HS-5 (cell line): ENCODE results near the gene CHFR.
"Not testable (repeated sequence)": the region's sequence is repeated elsewhere in the genome, so short reads cannot be mapped to it uniquely, and the experiment has no call there.

Experiments
- DNase-seq: peaks from one replicate; pipeline ENCODE4 v3.0.0-alpha.2; 2012; ENCODE audit warnings: low read depth

The CHFR gene

DNA sequence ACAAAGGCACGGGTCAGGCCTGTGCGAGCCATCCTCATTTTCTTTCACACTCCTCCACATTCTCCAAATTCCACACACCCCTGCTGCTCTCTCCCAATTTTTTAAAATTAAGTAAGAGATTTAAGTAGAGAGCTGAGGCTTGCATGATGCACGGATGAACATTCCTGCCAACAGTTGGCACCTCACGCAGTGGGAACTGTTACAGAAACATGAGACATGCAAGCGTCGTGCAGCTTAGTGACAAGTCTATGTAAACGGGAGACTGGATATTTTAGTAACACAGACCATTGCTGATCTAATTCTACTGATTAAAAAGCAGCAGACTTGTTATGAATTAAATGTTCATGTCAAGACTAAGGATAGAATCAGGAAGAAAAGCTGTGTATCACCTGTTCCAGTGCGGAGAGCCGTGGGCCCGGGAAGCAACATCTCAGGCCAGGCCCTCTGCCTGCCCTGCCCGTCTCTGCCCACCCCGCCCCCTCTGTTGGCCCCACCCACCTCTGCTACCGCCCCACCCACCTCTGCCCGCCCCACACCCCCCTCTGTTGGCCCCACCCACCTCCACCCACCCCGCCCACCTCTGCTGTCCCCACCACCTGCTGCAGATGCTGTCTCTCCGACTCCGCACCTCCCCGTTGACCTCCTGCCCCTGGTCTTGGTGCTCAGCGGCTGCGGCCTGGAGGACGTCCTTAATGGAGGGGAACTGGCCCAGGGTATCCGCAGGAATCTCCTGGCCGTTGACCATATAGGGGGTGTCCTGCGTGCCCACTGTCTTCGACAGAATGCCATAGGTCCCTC lies 79.9 kb downstream of the CHFR start:
- no peak for DNase-seq

- DNase-seq = no peak
Measured at GRCh38 chr12:132806857-132807256, 80.5 kb downstream of the CHFR start.

DNA sequence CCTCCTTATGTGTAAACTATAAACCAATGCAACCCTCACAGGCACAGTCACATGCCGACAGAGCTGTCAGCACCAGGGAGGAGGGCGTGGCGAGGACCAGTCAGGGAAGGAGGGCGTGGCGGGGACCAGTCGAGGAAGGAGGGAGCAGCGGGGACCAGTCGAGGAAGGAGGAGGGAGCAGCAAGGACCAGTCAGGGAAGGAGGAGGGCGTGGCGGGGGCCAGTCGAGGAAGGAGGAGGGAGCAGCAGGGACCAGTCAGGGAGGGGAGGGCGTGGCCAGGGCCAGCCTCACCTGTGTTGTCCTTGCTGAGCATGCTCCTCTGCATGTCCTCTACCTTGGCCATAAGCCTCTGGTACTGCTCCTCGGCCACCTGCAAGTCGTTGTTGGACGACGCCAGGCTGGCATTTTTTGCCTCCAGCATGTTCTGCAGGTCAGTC lies 83.0 kb downstream of the CHFR start:
- DNase-seq = no peak

- no peak for DNase-seq
Measured at GRCh38 chr12:132803888-132804287, 83.5 kb downstream of the CHFR start.

DNA sequence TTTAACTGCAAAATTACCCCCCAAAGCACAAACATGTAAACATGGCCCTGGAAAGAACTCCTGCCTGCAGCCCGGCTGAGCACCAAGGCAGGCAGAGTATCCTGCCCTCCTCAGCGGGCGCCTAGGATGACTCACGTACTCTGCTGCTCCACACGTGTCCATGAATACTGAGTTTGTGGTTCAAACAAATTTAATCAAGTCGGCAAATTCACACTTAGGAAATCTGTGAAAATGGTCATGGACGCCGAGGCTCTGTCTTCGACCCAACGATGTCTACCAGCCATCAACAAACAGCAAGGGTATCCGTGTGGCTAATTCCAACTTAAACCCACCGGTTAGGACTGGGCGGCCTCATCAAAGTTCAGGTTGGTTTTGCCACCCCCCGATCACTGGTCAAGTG lies 84.3 kb downstream of the CHFR start:
- no peak for DNase-seq

DNA sequence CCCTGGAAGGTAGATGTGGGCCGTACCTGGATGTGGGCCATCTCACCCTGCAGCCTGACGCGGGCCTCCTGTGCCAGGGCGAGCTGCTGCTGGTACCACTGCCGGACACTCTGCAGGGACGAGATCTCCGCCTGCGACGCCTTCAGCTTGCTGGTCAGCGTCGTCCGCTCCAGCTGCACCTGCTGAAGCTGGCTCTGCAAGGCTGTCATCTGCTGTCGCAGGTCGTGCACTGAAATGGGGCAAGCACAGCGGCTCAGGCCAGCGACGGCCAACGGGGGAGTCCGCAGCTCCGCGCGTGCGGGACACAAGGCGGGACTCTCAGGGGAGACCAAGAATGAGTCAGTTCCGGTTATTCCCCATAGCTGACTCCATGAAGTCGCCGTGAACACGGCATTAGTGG lies 85.7 kb downstream of the CHFR start:
- no peak for DNase-seq

DNA sequence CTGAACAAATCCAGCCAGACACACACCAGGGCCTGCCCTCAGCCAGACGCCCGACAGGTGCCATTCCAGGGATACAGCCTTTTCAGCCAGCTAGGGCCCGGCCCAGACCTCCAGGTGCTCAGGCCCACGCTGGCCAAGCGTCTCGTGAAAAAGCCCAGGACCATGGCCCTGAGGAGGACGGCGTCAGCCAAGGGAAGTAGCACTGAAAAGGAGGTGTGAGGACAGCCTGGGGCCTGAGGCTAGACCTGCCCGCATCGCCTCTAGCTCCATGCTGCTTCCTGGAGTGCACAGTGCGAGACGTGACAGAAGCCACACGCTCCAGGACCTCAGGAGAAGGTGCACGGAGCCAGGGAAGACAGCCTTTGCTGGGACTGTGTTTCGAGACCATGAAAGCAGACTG lies 88.6 kb downstream of the CHFR start:
- DNase-seq = no peak

GRCh38 chr12:132797820-132798570 lies 89.4 kb downstream of the CHFR start:
- DNase-seq = no peak

DNA sequence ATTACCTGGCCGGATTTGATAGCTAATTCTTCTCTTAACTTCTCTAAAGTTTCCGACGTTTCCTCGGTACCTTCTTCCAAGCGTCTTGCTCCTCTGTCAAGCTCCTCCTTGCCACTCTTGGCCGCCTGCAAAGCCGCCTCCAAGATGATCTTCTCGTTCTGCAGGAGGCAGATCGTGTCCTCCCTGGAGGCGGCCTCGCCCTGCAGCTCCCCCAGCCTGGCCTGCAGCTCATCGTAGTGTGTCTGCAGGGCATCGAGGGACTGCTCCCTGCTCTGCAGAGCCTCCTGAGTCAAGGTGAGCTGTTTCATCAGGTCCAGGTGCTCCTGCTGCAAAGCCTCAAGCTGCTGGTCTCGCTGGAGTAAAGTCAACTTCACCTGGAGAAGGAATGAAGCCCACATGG lies 91.6 kb downstream of the CHFR start:
- no peak for DNase-seq

DNA sequence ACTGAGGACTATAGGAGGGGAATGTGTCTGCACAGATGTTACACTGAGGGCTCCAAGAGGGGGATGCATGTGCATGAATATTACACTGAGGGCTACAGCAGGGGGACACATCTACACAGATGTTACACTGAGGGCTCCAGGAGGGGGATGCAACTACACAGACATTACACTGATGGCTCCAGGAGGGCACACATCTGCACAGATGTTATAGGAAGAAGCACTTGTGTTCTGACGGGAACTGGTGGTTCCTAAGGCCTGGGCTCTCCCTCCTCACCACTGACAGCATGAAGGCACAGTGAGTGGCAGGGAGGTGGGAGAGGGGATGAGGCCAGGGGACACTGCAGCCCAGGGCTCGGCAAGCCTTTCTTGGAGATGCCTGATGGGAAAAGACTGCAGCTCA lies 95.5 kb downstream of the CHFR start:
- not testable (repeated sequence) for DNase-seq

DNA sequence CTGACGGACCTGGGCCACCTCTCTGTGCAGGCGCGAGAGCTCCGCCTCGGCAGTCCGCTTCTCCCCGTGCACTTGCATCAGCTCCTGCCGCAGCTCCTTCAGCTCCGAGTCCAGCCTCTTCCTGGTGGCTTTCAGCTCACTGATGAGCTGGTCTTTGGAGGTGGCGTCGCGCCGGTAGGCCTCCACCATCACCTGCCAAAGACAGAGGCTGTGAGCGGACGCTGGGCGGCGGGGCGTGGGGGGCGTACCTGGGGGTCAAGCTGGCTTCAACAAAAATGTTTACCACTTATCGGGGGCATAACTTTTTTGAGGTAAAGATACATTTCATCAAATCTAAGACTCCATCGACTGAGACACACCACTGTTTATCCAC lies 98.3 kb downstream of the CHFR start:
- no peak for DNase-seq

DNA sequence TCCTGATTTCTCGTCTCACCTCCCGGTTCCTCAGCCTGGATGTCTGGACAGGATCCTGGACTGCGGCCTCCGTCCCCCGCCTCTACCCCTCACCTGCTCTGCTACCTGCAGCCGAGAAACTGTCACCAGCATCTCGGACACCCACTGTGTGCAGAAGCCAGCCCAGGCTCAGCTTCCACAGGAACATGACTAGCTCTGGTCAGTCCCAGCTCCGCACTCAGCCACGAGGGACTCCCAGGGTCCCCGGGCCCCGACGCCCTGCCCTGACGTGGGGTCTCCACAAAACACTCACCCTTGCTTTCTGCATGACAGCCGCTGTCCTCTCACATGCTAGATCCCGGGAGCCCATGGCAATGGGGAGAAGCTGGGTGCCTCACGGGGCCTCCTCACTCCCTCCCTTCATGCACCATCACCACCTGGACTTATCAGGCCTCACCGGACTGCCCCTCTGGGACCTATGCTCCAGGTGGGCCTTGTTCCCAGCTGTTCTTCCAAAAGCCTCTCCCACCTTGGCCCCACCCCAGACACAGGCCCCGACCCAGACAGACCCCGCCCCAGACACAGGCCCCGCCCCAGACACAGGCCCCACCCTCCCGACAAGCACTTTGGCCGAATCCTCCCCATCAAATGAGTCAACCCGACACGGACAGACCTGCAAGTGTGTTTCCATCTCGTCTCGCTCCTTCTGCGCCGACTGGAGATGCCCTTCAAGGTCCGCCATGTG lies 98.9 kb downstream of the CHFR start:
- DNase-seq = no peak

GRCh38 chr12:132787877-132788276 lies 99.5 kb downstream of the CHFR start:
- no peak for DNase-seq

- no peak for DNase-seq
Measured at GRCh38 chr12:132786192-132786591, 101.2 kb downstream of the CHFR start.

DNA sequence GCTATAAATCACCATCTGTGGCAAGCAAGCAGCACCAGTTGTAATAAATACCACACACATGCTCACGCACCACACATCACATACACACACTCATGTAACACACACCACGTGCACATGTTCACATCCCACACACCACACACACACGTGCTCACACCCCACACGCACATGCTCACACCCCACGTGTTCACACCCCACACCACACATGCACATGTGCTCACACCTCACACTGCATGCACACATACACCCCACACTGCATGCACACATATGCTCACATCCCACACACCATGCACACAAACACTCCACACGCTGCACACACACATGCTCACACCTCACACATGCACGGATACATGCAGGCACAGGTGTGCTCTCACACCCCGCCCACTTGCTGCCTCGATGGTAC lies 102.8 kb downstream of the CHFR start:
- DNase-seq = no peak

DNA sequence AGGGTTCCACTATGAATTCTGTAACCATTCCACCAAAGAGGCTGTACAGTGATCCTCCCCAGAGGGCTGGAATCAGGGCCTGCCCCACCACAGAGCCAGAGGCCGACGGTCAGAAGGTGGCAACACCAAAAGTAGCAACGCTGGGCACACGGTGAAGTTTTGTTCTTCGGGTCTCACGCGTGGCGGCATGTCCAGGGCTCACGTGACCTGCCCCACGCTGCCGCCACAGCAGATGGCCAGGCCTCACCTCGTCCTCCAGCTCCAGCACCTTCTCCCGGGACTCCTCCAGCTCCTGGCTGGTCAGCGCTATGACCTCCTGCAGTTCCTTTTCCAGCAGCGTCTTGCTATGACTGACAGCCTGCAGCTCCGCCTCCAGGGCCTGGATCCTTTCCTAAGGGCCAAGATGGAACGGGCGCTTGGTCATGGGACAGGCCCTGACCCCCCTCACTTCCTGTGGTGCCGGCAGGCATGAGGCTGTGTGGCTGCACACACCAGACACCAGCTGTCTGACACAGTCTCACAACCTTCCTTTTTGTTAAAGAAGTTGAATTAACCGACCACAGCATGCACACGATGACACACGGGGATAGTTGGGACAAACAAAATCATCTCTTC lies 103.4 kb downstream of the CHFR start:
- DNase-seq = no peak
